Stimulated activated CD8-positive, alpha-beta memory T cell treated with anti-CD3 and anti-CD28 coated beads, Interleukin-2, amount 100 ng/mL, for 48 hours (primary cell): Measurements from ENCODE around the gene MRPS14.
"Not testable (repeated sequence)": the region's sequence is repeated elsewhere in the genome, so short reads cannot be mapped to it uniquely, and the experiment has no call there.

Source experiments
- DNase-seq, 2 donors: peaks; one replicate each; pipeline ENCODE4 v3.0.0-alpha.2; 2020; ENCODE audit warnings: low read depth in 2 of 2

MRPS14 gene

DNA sequence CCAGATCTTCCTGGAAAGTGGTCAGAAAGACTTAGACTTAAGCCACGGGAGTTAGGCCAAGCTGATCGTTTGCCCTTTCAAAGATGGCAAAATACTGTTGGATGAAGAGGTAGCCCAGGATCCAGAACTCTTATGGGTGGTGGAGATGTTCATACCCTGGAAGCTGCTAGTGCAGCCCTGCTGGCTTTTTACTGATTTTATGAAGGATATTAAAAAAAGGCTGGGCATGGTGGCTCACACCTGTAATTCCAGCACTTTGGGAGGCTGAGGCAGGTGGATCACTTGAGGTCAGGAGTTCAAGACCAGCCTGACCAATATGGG lies 657 bp upstream of the MRPS14 start:
- DNase-seq = not testable (repeated sequence)

DNA sequence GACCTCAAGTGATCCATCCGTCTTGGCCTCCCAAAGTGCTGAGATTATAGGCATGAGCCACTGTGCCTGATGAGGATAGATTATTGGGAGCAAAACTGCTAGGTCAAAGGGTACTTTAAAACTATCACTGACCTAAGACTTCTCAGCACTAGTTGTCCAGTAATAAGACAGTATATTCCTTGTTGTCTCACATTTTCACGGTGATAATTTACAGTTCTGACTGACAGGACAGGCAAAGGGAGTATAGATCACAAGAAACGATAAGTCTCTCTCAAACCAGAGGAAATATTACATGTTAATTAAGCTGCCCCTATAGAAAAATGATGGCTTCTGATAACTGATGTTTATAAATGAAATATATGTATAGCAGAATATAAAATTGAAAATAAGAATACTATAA lies 3.7 kb downstream of the MRPS14 start:
- DNase-seq = no peak

DNA sequence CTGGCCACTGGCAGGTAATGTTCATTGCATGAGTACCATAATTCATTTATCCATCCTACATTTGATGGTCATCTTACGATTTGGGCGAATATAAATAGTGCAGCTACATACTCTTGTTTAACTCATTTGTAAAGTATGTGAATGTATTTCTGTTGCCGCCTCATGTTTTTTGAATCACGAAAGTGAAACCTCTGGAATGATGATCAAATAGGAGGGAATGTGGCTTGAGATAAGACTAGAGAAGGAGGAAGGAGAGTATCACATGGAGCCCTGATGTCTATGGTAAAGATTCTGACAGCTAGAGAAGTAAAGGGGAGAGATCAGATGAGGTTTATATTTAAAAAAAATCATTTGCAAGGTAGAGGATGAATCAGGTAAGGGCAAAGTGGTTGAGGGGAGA lies 8.0 kb downstream of the MRPS14 start:
- DNase-seq = no peak

DNA sequence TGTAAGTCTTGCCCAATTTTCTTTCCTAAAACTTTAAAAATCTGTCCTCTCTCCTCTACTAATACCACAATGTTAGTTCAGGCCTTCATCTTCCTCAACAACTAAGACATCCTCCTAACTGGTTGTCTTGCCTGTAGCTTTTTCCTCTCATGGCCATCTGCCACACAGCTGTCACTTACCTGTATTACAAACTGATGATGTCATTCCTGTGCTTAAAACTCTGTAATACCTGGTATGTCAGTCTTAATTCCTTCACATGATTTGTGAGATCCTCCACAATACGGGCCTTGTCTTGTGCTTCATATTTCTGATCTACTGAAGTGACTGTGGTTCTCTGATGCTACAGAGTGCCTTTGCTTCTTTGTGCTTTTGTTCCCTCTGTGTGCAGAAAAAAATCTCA lies 9.8 kb downstream of the MRPS14 start:
- DNase-seq = no peak

DNA sequence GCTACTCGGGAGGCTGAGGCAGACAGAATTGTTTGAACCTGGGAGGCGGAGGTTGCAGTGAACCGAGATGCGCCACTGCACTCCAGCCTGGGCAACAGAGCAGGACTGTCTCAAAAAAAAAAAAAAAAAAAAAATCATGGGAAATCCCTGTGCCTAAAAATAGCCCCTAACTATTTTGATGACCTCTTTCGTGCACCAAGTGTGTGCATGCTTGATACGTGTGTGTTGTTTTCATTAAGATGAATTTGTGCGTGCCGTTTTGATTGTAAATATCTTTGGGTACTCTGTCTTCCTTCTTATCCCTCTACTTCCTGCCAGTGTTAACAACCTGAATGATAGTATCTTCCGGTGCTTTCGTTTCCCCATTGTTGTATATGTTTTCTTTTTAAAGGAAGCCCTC lies 13.7 kb downstream of the MRPS14 start:
- no peak for DNase-seq

DNA sequence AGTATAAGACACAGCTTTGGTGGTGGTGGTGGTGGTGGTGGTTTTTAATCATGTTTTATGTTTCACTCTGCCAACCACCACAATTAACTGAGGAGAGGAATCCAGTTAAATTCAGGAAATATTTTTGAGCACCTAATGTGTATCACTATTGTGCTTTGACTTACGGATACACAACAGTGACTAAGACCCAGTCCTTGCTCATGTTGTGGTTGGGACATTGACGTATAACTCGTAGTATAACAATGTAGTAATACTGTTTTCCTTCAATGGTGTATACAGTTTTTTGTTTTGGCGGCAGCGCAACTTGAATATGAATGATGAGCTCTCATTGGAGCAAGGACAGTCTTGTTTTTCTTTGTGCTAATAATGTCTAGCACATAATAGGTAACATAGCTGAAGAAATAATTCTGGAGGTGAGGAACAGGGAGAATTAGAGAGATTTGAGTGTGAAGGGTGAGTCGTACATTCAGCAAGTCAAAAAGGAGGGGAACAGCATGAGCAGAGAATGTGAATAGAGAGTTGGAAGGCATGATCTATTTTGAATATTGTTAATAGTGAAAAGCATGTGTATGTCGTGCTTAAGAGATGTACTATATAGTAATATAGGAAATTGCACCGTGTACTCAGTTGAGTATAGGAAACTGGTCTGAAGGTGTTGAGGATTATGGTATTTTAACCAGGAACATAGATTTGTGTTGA lies 18.0 kb downstream of the MRPS14 start:
- DNase-seq = no peak

DNA sequence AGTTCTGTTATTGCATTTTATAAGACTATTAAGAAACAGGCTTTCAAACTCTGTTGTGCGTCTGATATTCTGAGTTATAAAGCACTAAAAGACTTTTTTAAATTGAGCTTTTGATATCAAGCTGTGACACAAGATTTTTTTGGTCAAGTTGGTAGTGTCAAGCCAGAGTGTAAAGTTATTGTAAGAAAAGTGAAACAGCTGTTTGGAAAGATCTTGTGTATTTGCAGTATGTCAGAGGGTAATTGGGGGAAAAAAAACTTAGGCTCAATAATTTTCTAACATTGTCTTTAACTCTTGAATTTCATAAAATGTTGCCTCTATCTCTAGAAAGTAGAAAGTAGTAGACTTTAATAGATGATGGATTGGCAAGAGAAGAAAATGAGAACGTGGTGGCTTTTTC lies 19.7 kb downstream of the MRPS14 start:
- no peak for DNase-seq

DNA sequence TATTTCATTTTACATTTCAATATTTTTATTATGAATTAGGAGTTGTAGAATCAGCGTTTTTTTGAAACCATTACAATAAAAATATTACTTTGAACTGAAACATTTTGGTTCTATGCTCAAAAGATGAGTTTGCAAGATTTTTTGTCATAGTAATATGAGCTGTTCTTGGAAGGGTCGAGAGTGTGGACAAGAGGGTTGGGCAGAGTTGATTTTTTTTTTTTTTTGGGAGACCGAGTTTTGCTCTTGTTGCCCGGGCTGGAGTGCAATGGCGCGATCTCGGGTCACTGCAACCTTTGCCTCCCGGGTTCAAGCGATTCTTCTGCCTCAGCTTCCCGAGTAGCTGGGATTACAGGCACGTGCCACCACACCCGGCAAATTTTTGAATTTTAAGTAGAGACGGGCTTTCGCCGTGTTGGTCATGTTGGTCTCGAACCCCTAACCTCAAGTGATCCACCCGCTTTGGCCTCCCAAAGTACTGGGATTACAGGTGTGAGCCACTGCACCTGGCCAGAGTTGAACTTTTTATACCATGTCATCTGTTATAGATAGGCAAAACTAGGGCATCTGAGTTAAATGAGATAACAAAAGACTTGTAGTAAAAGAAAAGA lies 20.2 kb downstream of the MRPS14 start:
- no peak for DNase-seq

DNA sequence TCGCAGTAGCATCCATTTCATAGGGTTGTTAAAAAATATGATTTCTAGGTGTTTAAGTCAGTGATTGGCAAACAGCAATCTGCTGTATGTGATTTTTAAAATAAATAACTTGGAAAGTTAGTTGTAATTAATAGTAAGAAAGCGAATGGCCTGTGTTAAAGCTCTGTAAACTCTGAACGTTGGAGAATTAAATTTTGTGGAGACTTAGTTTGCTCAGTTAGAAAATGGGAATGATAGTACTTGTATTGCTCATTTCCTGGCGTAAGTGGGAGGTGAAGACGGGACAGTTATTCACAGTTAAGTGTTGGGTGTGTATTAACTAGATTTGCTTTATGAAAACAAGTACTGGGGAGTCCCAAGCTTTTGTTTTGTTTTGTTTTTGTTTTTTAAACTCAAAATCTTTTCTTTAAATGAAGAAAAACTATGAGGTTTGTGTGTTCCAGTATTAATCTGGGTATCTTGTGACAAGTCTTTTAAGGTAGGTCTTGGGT lies 22.5 kb downstream of the MRPS14 start:
- no peak for DNase-seq

DNA sequence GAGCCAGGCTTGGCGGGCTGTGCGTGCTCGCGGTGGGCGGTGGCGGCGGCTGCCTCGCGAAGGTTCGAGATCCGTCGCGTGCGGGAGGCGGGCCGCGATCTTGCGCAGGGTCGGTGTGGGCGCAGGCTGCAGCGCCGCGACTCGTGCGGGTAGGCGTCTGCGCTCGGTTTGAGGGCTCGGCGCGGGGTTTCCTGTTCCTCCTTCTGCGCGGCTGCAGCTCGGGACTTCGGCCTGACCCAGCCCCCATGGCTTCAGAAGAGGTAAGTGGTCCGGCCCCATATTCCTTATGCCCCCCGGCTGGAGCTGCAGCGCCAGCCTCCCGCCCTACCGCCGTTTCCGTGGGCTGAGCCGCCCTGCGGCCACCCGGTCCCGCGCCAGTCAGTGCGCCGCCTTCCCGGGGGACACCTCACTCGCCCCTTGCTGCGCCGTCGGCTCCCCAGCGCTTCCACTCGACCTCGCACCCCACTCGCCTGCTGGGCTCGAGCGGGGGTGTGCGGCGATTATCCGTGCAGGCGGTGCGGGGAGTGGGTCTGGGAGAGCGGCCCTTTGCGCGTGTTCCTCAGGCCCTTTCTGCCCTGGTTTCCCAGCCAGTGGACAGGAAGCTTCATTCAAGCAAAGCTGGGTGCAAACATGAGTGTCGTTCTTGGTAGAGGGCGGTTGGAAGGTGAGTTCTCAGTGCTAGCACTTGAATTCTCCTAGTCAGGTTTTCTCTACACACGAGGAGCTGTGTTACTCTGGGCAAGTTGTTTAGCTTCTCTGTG lies 23.1 kb downstream of the MRPS14 start, which contains the start of gene CACYBP:
Gene CACYBP, plus strand, starts transcription at position 12 of the 761 bp plus-strand sequence. Its CDS starts 234 bp downstream, at position 246.
- DNase-seq = no peak

DNA sequence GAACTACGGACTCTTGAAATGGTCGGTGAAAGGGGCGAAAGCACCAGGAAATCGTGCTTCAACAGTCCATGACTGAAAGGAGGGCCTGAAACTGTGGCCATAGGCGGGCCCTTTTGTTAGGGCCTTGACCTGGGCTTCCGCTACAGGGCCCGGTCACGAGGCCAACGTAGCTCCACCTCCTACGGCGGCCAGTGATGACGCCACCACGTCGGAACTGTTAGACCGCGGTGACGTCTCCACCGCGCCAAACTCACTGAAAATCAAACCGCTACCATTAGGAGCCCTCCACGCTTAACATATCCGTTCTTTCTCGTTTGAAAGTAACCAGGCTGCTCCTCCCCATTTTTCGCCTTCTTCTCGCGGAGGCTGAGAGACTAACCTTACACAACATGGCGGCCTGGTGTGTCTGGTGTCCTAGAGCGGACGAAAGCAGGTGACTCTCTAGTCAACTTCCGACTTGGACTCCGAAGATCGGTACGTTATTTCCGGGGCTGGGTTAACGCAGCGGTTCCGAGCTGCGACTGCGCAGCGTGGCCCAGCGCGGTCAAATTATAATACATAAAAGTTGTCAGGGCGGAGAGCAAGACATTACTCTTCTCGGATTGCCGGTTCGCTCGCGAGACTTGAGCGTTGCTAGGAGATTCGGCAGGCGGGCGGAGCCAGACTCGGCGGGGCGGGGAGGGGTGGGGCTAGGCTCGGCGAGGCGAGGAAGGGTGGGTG lies 23.8 kb downstream of the MRPS14 start:
- DNase-seq = peak; percentile 93 to 94

DNA sequence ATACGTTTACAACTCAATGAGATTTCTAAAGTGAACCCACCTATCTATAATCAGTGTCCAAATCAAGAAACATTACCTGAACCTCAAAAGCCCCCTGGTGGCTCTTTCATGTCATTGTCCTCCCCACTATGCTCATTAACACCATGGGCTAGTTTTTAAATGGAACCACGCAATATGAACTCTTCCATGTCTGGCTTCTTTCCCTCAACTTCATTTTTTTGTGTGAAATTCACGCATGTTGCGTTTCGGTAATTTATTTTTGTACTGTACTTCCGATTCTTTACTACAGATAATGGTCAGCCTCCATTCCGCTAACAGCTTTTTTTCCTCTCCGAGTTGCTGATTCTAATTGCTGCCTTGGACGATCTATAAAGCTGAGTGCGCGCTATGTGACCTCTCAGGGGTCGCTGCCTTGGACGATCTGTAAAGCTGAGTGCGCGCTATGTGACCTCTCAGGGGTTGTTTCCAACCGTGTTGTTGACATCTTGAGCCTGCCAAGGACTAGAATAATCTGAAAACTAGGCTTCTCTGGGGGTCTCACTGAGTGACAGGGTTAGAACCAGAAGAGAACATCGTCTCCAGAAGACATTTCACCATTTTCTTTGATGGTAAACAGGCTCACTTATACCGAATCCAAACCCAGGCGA lies 24.5 kb downstream of the MRPS14 start:
- DNase-seq = no peak

DNA sequence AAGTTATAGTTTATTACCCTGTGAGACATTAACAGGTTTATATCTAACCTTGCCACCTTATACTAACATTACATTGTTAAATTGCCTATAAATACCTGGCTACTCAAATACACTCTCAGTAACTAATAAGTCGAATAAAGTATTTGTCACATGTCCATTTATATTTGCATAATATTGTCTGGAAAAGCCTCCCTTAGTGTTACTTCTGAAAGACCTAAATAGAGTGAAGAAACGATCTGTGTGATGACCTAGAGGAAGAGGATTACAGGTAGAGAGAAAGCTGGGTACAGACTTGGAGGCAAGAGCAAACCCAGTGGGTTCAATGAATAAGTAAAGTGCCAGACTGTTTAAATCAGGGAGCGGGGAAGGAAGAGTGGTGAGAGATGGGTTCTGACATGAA lies 26.2 kb downstream of the MRPS14 start:
- DNase-seq = no peak

DNA sequence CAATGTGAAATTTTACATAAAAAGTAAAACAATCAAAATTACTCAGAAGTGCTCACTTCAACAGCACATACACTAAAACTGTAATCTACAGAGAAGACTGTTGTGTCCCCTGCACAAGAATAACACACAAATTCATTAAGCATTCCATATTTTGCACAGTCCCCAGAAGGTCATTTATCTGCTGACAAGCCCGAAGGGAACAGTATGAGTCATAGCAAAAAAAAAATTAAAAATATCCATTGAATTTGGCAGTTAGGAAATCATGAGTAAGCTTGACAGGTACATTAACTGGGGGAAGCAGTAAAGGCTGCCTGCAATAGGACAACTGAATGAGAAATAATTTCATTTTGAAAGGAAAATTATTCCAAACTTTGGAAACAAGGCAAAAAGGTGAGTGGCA lies 26.7 kb downstream of the MRPS14 start:
- DNase-seq = no peak

DNA sequence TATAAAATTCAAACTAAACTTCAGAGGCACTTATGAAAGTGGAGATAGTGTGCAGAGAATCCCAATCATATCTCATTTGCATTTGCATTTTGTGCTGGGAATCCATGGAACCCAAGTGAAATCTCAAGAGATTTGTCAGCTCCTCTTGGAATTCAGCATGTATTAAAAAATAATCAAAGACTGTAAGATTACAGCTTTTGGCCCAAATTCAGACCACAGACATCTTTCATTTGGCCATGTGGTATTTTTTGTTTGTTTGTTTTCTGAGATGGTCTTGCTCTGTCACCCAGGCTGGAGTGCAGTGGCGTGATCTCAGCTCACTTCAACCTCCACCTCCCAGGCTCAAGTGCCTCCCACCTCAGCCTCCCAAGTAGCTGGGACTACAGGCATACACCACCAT lies 27.3 kb downstream of the MRPS14 start:
- no peak for DNase-seq

DNA sequence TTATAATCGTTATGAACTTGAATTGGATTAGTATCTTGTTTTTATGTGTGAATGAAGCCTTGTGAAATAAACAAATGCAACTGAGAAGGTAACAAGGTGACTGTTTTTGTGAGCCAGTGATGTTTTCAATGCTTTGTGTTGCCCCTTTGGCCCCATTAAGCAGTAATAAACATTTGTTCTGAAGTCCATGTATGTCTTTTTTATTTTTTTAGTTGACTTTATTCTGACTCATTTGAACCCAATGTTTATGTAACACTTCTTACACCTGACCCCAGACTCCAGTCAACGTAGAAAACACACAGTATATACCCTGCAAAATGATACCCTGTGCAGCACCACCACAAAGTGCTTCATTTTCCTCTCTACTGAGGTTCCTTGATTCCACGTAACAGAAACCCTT lies 28.1 kb downstream of the MRPS14 start:
- DNase-seq = no peak

DNA sequence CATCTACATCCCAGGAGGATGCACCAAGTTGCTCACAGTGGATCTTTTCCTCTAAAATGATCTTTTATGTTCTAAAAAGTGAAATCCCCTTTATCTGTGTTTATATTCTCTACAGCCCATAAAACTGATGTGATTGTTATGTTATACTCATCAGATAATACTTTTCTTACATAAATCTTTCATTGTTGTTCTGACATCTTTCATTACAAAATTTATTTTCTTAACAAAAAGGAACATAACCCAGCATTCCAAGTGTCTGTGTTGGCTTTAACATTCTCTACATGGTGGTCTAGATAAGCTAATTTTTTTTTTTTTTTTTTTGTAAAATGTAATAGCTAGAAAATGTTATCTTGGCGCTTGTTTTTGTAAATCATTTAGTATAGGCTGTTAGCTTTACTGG lies 31.8 kb downstream of the MRPS14 start:
- no peak for DNase-seq

DNA sequence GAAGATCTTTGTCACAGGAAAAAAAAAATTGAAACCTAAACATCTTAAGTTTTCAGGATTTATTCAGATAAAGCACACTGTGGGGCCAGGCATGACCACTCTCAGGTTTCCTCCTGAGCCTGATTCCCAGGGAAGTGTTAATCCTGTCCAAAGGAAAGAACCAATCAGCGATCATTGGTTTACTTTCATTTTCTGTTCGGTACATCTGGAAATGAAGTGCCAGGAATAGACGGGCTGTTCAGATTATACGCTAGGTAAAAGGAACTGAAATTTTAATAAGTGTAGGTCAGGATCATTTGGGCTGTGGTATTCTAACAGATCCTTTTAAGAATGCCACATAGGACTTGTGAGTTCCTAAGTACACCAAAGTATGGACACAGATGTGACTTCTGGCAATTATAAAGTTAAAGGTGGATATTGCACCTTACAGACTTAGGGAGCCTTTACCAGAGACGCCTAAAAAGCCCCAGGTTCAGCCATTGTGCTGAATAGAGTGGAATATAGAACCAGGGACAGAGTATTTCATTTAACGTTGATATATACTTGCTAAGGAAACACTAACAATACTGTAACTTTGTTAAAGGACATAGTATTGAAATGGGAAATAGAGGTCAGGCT lies 32.7 kb downstream of the MRPS14 start:
- no peak for DNase-seq

DNA sequence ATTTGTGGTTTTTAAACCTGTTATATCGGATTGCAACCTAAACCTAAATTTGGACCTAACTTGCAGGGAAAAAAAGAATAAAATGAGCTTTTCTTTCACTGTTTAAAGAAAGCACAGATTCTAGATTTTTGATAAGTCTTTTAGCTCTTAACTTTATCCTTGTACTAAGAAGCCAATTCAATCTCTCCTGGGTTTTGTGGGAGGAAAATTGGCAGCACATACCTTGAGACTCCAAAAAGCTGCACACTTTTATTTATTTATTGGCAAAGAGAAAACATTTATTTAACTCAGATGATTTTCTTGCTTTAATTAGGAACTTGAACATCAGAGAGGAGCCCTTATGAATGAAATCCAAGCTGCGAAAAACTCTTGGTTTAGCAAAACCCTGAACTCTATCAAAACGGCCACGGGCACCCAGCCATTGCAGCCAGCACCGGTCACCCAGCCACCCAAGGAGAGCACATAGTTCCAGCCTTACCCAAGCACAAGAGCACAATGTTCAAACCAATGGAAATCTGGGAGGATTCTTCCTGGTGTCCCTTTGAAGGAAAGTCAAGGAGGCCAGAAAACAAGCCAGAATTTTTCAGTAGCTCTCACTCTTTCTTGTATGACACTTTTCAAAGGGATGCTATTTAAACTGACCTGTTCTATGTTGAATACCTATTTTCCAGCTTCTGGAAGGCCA lies 33.5 kb downstream of the MRPS14 start:
- DNase-seq = no peak

DNA sequence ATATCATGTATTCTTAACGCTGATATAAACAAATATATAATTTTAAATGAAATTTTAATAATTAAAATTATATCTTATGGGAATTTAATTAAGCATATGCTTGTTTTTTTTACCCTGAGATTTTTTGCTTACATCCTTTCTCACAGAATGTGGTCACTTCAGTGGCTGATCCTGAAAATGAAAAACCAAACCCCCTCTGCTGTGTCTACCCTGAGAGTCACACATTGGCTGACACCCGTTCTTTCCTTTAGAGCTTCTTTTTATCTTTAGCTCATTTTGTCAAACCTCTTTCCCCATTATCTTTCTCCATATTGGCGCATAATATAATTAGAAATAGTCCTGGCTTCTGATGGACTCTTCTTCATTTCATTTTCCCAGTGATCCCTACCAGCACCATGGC lies 34.2 kb downstream of the MRPS14 start:
- no peak for DNase-seq

DNA sequence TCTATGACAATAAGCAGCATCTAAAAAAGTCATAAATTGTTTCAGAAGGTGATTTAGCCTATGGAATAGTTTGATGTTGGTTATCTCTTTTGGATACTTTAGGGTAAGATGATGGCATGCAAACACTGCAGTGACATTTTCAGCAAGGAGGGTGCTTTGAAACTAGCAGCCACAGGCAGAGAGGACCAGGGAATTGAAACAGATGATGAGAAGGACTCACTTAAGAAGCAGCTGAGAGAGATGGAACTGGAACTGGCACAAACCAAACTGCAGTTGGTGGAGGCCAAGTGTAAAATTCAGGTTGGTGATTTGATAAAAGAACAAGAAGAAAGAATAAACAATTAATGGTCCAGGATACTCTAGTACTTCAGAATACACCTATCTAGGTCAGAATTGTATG lies 34.7 kb downstream of the MRPS14 start:
- no peak for DNase-seq
